Esophagus muscularis mucosa (tissue), 4 donors: ENCODE measurements around the gene MYL12B.

Experiments used
- CTCF ChIP-seq, 3 experiments: fragments of 200-600 bp in 2 of 3; fragments of 450-650 bp in 1 of 3; sonication (generic) in 2 of 3; IDR thresholded peaks; one replicate each; pipeline ENCODE4 v1.5.1; 2017 to 2019; ENCODE audit warnings: antibody characterized with exemption in 3 of 3, mild to moderate bottlenecking in 2 of 3, moderate library complexity in 1 of 3
- EP300 ChIP-seq: sonication (generic); formaldehyde crosslinking; IDR thresholded peaks from one replicate; pipeline ENCODE4 v1.6.1; 2017; ENCODE audit warnings: antibody characterized with exemption
- POLR2A ChIP-seq: fragments of 450-650 bp; IDR thresholded peaks from one replicate; pipeline ENCODE4 v1.6.1; 2017; ENCODE audit warnings: antibody characterized with exemption, moderate library complexity, mild to moderate bottlenecking, low read depth
- POLR2AphosphoS5 ChIP-seq, 2 donors: sonication (generic); formaldehyde crosslinking; IDR thresholded peaks; one replicate each; pipeline ENCODE4 v1.6.1; 2017; ENCODE audit warnings: antibody characterized with exemption in 2 of 2

- TF ChIP-seq CTCF (IDR thresholded peaks at IDR 0.05) (no peak), POLR2AphosphoS5 (IDR thresholded peaks at IDR 0.05) (no peak), EP300 (no peak), POLR2A (no peak)
These were observed 38.6 kb upstream of the MYL12B start for GRCh38 chr18:3223356-3223755.
